ENCODE data around the gene PPM1H.

Gene PPM1H

DNA sequence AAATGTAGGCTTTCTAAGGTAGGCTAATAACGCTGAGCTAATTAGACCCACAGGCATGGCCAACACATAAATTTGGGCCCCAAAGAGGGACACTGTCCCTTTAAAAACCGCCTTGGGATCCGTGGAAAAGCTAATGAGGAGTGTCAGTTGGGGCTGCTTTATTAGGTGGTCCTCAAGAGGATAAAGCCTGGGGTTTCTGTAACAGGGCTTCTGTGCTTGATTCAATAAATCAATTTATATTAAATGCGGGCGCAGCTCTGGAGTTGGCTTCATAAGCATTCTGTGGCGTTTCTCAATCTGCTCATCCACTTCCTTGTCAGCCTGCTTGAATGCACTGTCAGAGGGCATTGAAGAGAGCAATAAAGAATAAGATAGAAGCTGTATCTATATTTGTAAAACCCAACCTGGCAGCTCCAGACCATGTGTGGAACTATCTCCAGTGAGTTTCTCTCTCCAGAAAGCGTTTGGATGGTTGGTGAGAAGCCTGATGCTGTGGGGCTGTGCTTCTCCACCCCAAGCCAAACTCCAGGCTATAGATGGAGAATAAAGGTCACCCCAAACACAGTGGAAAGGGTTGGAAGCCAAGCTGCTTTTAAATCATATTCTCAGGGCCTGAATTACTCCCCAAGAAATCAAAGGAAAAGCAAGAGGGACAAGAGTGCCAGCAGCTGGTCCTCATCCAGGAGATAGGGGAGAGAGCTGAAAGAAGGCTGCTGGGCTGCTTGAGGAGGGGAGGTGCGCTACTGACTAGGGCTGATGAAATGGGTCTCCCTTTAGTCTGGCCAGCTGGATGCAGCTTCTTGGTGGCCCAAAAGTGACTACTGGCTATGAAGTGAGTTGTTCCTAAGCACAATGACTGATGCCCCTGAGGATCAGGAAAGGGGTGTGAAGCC, 222.0 kb downstream of the PPM1H start:
- Histone ChIP-seq H3K36me3 (ENCODE audit: control insufficient read depth, insufficient read depth, low read length) (no peaks in the 10 kb centered on the region), H3K27me3 (ENCODE audit: control insufficient read depth, insufficient read depth, low read length) (no peaks in the 10 kb centered on the region), H3K4me1 (ENCODE audit: control insufficient read depth, insufficient read depth, low read length) (peaks cover 26% of the 10 kb centered on the region), H3K4me3 (ENCODE audit: low read depth, low read length) (no peak overlapping the region), H3K9ac (ENCODE audit: low read depth, low read length) (no peak overlapping the region), H3K27ac (ENCODE audit: low read depth, low read length) (no peak overlapping the region), H3K9me3 (ENCODE audit: control insufficient read depth, insufficient read depth, low read length) (no peaks in the 10 kb centered on the region)

DNA sequence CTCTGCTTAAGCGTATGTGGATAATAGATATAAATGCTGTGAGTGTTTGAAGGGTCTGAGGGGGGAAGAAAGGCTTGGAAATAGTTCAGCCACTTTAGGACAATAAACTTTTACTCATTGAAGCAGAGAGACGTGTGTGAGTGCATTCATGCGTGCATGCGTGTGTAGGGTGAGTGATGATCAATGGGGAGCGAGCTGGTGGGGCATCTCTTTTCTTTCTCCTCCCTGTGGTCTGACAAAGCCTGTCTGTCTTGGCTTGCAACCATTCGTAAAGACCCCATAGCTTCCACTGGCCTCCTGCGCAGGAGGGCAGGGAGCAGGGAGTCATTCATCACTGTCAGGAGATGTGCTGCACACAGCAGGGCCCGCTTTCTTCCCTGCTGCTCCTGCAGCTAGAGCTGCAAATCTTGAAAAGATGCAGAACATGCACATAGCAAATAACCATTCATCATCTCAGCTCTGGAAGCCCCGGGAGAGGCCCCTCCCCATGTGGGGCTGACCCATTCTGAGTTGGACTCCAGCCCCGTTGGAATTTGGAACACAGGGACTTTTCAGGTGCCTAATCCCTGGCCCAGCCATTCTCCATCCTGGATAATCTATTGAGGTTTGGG, 223.2 kb downstream of the PPM1H start:
- H3K27ac ChIP-seq (ENCODE audit: low read depth, low read length) = no peak overlapping the region
- no peaks in the 10 kb centered on the region for H3K9me3 ChIP-seq (ENCODE audit: control insufficient read depth, insufficient read depth, low read length)
- peaks cover 19% of the 10 kb centered on the region for H3K4me1 ChIP-seq (ENCODE audit: control insufficient read depth, insufficient read depth, low read length)
- H3K36me3 ChIP-seq (ENCODE audit: control insufficient read depth, insufficient read depth, low read length) = no peaks in the 10 kb centered on the region
- H3K27me3 ChIP-seq (ENCODE audit: control insufficient read depth, insufficient read depth, low read length) = no peaks in the 10 kb centered on the region
- H3K4me3 ChIP-seq (ENCODE audit: low read depth, low read length) = no peak overlapping the region
- no peak overlapping the region for H3K9ac ChIP-seq (ENCODE audit: low read depth, low read length)

DNA sequence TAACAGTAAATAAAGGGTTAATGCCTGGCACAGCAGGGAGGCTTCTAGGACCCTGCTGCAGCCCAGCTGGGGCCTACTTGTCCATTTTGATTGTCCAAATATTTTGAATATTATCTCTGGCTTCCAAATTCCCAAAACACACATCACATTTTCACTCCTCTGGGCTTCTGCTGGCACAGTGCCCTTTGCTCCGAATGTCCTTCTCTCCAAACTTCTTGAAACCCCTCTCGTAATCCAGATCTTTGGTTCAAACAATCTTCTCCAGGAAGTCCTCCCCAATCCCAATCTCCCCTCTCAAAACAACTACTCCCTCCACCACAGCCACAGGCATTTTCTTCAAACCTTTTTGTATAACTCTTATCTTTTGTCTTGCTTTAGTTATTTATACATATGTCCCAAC, 225.6 kb downstream of the PPM1H start:
- H3K27ac ChIP-seq (ENCODE audit: low read depth, low read length) = no peak overlapping the region
- H3K27me3 ChIP-seq (ENCODE audit: control insufficient read depth, insufficient read depth, low read length) = no peaks in the 10 kb centered on the region
- H3K9ac ChIP-seq (ENCODE audit: low read depth, low read length) = no peak overlapping the region
- no peaks in the 10 kb centered on the region for H3K9me3 ChIP-seq (ENCODE audit: control insufficient read depth, insufficient read depth, low read length)
- H3K4me3 ChIP-seq (ENCODE audit: low read depth, low read length) = no peak overlapping the region
- peaks cover 9% of the 10 kb centered on the region for H3K4me1 ChIP-seq (ENCODE audit: control insufficient read depth, insufficient read depth, low read length)
- H3K36me3 ChIP-seq (ENCODE audit: control insufficient read depth, insufficient read depth, low read length) = no peaks in the 10 kb centered on the region

DNA sequence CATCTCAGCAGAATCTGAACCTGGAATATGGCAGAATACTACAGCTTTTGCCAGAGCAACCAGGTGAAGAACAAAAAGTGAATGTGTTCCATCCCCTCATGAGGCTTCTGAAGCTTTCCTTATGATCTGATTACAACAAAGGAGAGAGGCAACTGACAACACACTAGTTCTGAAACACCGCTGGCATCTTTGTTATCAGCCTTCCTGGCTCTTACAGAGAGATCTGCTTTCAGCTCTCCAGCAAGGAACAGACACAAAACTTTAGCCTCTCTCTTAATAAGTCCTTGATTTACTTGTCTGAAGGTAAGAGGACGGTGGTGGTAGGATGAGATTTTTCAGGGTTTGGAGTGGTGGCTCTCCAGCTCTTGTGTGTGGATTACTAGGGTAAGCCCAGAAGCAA, 227.0 kb downstream of the PPM1H start:
- Histone ChIP-seq H3K9me3 (ENCODE audit: control insufficient read depth, insufficient read depth, low read length) (no peaks in the 10 kb centered on the region), H3K4me1 (ENCODE audit: control insufficient read depth, insufficient read depth, low read length) (peaks cover 21% of the 10 kb centered on the region), H3K27ac (ENCODE audit: low read depth, low read length) (no peak overlapping the region), H3K9ac (ENCODE audit: low read depth, low read length) (no peak overlapping the region), H3K4me3 (ENCODE audit: low read depth, low read length) (no peak overlapping the region), H3K36me3 (ENCODE audit: control insufficient read depth, insufficient read depth, low read length) (no peaks in the 10 kb centered on the region), H3K27me3 (ENCODE audit: control insufficient read depth, insufficient read depth, low read length) (no peaks in the 10 kb centered on the region)

DNA sequence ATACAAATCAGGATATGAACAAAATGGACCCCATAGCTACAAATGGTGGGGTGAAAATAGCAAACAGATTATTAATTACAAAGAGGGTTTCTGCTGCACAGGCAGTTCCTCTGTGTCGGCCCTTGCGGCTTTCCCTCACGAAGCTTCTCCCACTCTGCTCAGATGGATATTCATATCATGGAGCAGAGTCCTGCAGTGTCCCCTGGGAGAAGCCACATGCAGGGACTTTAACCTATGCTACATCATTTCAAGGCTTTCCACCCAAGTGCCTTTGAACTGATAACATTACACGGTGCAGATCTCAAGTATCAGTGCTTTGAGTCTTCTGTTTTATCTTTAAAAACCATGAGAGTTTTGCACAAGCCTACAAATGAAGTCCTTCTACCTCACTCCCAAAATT, 229.1 kb downstream of the PPM1H start:
- Histone ChIP-seq H3K9me3 (ENCODE audit: control insufficient read depth, insufficient read depth, low read length) (no peaks in the 10 kb centered on the region), H3K4me3 (ENCODE audit: low read depth, low read length) (no peak overlapping the region), H3K27me3 (ENCODE audit: control insufficient read depth, insufficient read depth, low read length) (no peaks in the 10 kb centered on the region), H3K9ac (ENCODE audit: low read depth, low read length) (no peak overlapping the region), H3K4me1 (ENCODE audit: control insufficient read depth, insufficient read depth, low read length) (peaks cover 30% of the 10 kb centered on the region), H3K27ac (ENCODE audit: low read depth, low read length) (no peak overlapping the region), H3K36me3 (ENCODE audit: control insufficient read depth, insufficient read depth, low read length) (no peaks in the 10 kb centered on the region)

DNA sequence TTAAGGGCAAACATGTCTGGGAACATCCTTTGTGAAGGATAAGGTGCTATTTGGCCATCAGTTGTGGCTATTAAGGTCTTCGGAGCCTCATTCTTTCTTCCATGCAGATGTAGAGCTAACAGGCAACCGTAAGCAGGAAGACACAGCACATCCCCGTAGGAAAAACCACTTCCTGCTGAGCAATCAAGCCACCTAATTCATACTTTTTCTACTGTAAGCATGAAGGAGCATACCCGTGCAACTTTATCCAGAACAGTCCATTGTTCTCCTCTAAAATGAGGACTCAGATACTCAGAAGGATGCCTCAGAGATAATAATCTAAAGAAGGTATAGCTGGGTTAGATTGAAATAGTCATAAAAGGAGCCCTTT, 232.0 kb downstream of the PPM1H start:
- Histone ChIP-seq H3K4me1 (ENCODE audit: control insufficient read depth, insufficient read depth, low read length) (peaks cover 26% of the 10 kb centered on the region), H3K27me3 (ENCODE audit: control insufficient read depth, insufficient read depth, low read length) (no peaks in the 10 kb centered on the region), H3K4me3 (ENCODE audit: low read depth, low read length) (no peak overlapping the region), H3K36me3 (ENCODE audit: control insufficient read depth, insufficient read depth, low read length) (no peaks in the 10 kb centered on the region), H3K9me3 (ENCODE audit: control insufficient read depth, insufficient read depth, low read length) (no peaks in the 10 kb centered on the region), H3K27ac (ENCODE audit: low read depth, low read length) (peak overlapping the region; percentile 83), H3K9ac (ENCODE audit: low read depth, low read length) (no peak overlapping the region)

DNA sequence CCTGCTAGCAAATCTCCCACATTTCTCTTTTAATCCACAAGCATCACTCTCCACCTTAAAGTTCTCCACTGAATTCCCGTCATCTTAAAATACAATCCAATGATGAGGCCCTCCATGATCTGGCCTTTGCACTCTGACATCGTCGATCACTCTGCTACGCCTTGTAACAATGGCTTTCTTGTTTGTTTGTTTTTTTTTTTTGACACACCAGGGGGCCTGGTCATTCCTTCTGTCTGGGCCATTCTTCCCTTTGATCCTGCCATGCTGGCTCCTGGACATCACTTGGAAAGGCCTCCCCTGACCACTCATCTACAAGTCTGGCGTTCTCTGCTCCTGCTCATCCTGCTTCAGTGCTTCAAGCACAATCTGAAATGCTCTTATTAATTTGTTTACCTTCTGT, 233.5 kb downstream of the PPM1H start:
- H3K9ac ChIP-seq (ENCODE audit: low read depth, low read length) = no peak overlapping the region
- H3K27ac ChIP-seq (ENCODE audit: low read depth, low read length) = no peak overlapping the region
- H3K4me1 ChIP-seq (ENCODE audit: control insufficient read depth, insufficient read depth, low read length) = peaks cover 26% of the 10 kb centered on the region

DNA sequence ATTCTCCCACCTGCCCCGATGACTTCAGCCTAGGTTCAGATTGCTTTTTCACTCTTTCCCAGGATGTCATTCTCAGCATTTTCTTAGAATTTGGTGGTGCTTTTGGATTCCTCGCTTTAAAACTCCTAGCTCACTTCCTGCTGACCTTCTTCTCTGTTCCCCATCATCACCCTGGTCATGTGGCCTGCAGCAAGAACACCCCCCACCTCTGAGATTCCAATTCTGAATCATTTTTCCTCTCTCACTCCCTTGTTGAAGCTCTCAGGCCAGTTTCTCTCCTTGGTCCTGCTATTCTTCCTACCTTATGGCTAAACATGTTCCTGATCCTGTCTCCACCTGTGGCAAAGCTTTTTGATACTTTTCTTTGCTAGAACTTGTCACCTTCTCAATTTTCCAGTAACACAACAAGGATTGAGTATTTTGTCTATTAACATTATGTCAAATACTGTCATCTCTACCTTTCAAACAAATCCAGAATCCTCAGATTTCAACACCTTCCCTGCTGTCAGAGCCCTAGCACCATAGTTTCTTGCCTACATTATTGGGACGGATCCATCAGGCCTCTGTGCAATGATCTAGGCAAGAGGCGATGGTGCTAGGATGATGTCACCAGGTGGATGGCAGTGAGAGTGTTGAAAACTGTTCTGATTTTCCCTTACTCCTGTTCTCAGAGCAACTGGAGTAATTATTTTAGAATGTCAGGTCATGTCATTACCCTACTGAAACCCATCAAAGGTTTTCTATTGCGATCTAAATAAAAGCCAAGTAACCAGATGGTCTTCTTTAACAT, 234.7 kb downstream of the PPM1H start:
- Histone ChIP-seq H3K4me3 (ENCODE audit: low read depth, low read length) (no peak overlapping the region), H3K27ac (ENCODE audit: low read depth, low read length) (no peak overlapping the region), H3K9ac (ENCODE audit: low read depth, low read length) (no peak overlapping the region)

More for the DNA sequence above, 233.5 kb downstream of the PPM1H start:
- H3K36me3 ChIP-seq (ENCODE audit: control insufficient read depth, insufficient read depth, low read length) = no peaks in the 10 kb centered on the region
- no peaks in the 10 kb centered on the region for H3K27me3 ChIP-seq (ENCODE audit: control insufficient read depth, insufficient read depth, low read length)
- no peak overlapping the region for H3K4me3 ChIP-seq (ENCODE audit: low read depth, low read length)
- no peaks in the 10 kb centered on the region for H3K9me3 ChIP-seq (ENCODE audit: control insufficient read depth, insufficient read depth, low read length)

DNA sequence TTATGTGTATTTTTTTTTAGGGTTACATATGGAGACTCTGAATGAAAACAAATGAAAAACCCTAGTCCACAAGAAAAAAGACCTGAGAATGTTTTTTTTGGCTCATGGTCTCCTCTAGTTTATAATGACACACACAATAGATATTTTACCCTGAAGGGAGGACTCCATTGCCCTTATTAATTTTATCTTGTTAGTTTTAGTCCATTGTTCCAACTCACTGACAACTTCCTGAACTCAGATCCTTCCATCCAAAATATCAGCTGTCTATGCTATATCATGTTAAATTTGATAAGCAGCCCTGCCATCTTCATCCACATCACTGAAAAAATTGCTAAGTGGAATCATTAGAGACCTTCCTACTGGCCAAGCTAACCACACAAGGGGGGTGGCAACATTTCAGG, 236.2 kb downstream of the PPM1H start:
- no peak overlapping the region for H3K9ac ChIP-seq (ENCODE audit: low read depth, low read length)
- peaks cover 5% of the 10 kb centered on the region; the same call in 1 of the 2 replicates for H3K36me3 ChIP-seq (ENCODE audit: control insufficient read depth, insufficient read depth, low read length)
- H3K27ac ChIP-seq (ENCODE audit: low read depth, low read length) = no peak overlapping the region
- no peaks in the 10 kb centered on the region for H3K9me3 ChIP-seq (ENCODE audit: control insufficient read depth, insufficient read depth, low read length)
- H3K4me1 ChIP-seq (ENCODE audit: control insufficient read depth, insufficient read depth, low read length) = peaks cover 29% of the 10 kb centered on the region
- H3K4me3 ChIP-seq (ENCODE audit: low read depth, low read length) = no peak overlapping the region
- H3K27me3 ChIP-seq (ENCODE audit: control insufficient read depth, insufficient read depth, low read length) = no peaks in the 10 kb centered on the region

More for the DNA sequence above, 234.7 kb downstream of the PPM1H start:
- Histone ChIP-seq H3K4me1 (ENCODE audit: control insufficient read depth, insufficient read depth, low read length) (peaks cover 32% of the 10 kb centered on the region), H3K27me3 (ENCODE audit: control insufficient read depth, insufficient read depth, low read length) (no peaks in the 10 kb centered on the region), H3K9me3 (ENCODE audit: control insufficient read depth, insufficient read depth, low read length) (no peaks in the 10 kb centered on the region), H3K36me3 (ENCODE audit: control insufficient read depth, insufficient read depth, low read length) (no peaks in the 10 kb centered on the region)

DNA sequence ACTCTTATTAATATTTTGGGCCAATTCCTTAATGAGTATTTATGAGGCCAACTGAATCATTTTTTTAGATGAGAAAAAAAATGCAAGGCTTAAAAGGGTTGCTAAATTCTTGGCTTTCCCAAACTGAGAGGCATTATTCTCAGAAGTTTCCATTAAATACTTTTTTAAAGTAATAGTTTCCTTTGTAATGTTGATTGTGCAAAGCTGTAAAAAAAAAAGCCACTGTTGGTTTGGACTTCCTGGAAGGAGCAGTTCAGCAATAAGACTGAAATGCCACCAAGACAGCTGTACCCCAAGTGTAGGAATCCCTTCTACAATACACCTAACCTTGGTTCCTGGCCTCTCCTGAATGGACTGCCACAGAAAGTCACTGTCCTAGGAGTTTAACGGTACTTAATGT, 237.1 kb downstream of the PPM1H start:
- no peak overlapping the region for H3K27ac ChIP-seq (ENCODE audit: low read depth, low read length)
- H3K9me3 ChIP-seq (ENCODE audit: control insufficient read depth, insufficient read depth, low read length) = no peaks in the 10 kb centered on the region
- H3K4me3 ChIP-seq (ENCODE audit: low read depth, low read length) = no peak overlapping the region
- H3K27me3 ChIP-seq (ENCODE audit: control insufficient read depth, insufficient read depth, low read length) = no peaks in the 10 kb centered on the region
- peaks cover 21% of the 10 kb centered on the region for H3K4me1 ChIP-seq (ENCODE audit: control insufficient read depth, insufficient read depth, low read length)
- no peak overlapping the region for H3K9ac ChIP-seq (ENCODE audit: low read depth, low read length)
- H3K36me3 ChIP-seq (ENCODE audit: control insufficient read depth, insufficient read depth, low read length) = peaks cover 12% of the 10 kb centered on the region

DNA sequence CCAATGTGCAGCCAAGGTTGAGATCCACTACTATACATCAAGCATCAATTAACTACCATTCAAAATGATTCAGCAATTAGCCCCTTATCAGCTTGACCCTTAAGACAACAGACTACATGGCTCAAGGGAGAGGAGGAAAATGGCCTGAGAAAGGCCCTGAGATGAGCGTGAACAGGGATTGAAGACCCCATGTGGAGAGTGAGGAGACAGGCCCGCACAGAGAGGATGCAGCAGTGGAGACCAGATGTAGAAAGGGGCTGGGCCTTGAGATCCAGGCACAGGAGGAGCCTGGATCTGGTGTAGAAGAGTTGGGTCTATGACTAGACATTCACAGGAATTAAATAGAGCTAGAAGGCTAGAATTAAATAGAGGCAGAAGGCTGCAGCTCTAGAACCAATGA, 239.3 kb downstream of the PPM1H start:
- Histone ChIP-seq H3K9me3 (ENCODE audit: control insufficient read depth, insufficient read depth, low read length) (no peaks in the 10 kb centered on the region), H3K4me3 (ENCODE audit: low read depth, low read length) (no peak overlapping the region), H3K4me1 (ENCODE audit: control insufficient read depth, insufficient read depth, low read length) (0 out of 2 replicates have a peak, but pooled peaks cover 13% of the 10 kb centered on the region), H3K27me3 (ENCODE audit: control insufficient read depth, insufficient read depth, low read length) (no peaks in the 10 kb centered on the region), H3K36me3 (ENCODE audit: control insufficient read depth, insufficient read depth, low read length) (peaks cover 21% of the 10 kb centered on the region), H3K9ac (ENCODE audit: low read depth, low read length) (no peak overlapping the region), H3K27ac (ENCODE audit: low read depth, low read length) (no peak overlapping the region)

Data from HUES48 (cell line).